Gastrocnemius medialis (tissue), 4 donors: ENCODE measurements around the gene GBA2.

ENCODE experiments used
- POLR2A ChIP-seq, 2 donors: fragments of 450-650 bp; IDR thresholded peaks; one replicate each; pipeline ENCODE4 v1.6.1; 2017; ENCODE audit warnings: antibody characterized with exemption in 2 of 2, mild to moderate bottlenecking in 2 of 2, moderate library complexity in 2 of 2
- TF ChIP-seq, protein P1 (sequence below), 5 experiments: fragments of 450-650 bp in 3 of 5; fragments of 200-600 bp in 2 of 5; sonication (generic) in 2 of 5; IDR thresholded peaks in 4 of 5; conservative IDR thresholded peaks in 1 of 5; 1 replicate in 4 of 5; 2 replicates in 1 of 5; pipeline ENCODE4 v1.5.1; 2016 to 2019; ENCODE audit warnings: antibody characterized with exemption in 5 of 5, mild to moderate bottlenecking in 3 of 5, moderate library complexity in 3 of 5

DNA sequence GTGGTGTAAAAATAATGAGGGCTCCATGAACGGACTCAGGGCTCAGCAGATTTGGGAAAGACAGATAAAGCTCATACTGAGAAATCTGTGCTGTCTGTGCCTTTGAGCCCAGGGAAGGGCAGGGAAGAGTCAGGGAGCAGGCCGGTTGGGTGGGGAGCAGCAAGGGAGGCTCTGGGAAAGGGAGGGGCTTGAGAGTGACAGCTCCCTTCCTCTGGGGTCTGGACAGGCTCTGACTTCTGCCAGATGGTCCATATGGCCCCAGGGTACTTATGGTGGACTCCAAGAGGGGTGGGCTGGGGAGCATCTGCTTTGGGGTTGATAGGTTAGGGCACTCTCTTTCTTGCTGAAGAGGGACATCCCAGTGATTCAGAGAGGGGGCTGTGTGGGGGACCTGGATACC, 44.4 kb upstream of the GBA2 start:
- no peak for TF ChIP-seq POLR2A (IDR thresholded peaks at IDR 0.05)
- TF ChIP-seq, protein P1, sequence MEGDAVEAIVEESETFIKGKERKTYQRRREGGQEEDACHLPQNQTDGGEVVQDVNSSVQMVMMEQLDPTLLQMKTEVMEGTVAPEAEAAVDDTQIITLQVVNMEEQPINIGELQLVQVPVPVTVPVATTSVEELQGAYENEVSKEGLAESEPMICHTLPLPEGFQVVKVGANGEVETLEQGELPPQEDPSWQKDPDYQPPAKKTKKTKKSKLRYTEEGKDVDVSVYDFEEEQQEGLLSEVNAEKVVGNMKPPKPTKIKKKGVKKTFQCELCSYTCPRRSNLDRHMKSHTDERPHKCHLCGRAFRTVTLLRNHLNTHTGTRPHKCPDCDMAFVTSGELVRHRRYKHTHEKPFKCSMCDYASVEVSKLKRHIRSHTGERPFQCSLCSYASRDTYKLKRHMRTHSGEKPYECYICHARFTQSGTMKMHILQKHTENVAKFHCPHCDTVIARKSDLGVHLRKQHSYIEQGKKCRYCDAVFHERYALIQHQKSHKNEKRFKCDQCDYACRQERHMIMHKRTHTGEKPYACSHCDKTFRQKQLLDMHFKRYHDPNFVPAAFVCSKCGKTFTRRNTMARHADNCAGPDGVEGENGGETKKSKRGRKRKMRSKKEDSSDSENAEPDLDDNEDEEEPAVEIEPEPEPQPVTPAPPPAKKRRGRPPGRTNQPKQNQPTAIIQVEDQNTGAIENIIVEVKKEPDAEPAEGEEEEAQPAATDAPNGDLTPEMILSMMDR (IDR thresholded peaks at IDR 0.05 in 4 of 5, conservative IDR thresholded peaks at IDR 0.05 in 1 of 5): no peak
